Vagina (tissue), 2 donors: ENCODE data around the gene PDXDC1.
"Not testable (repeated sequence)": the region's sequence is repeated elsewhere in the genome, so short reads cannot be mapped to it uniquely, and the experiment has no call there.

Experiments
- POLR2A ChIP-seq, 2 donors: fragments of 450-650 bp; IDR thresholded peaks; one replicate each; pipeline ENCODE4 v1.6.1; 2017; ENCODE audit warnings: antibody characterized with exemption in 2 of 2, mild to moderate bottlenecking in 2 of 2, moderate library complexity in 2 of 2
- POLR2AphosphoS5 ChIP-seq, 2 donors: sonication (generic); formaldehyde crosslinking; IDR thresholded peaks; one replicate each; pipeline ENCODE4 v1.9.0; 2017; ENCODE audit warnings: antibody characterized with exemption in 2 of 2, mild to moderate bottlenecking in 2 of 2, low read depth in 1 of 2; ENCODE audit not compliant: insufficient read depth in 1 of 2
- TF ChIP-seq, protein P1 (sequence below), 3 experiments: fragments of 450-650 bp in 2 of 3; fragments of 200-600 bp in 1 of 3; sonication (generic) in 1 of 3; IDR thresholded peaks; one replicate each; pipeline ENCODE4 v1.5.1; 2017 to 2019; ENCODE audit warnings: antibody characterized with exemption in 3 of 3, mild to moderate bottlenecking in 2 of 3, moderate library complexity in 2 of 3

DNA sequence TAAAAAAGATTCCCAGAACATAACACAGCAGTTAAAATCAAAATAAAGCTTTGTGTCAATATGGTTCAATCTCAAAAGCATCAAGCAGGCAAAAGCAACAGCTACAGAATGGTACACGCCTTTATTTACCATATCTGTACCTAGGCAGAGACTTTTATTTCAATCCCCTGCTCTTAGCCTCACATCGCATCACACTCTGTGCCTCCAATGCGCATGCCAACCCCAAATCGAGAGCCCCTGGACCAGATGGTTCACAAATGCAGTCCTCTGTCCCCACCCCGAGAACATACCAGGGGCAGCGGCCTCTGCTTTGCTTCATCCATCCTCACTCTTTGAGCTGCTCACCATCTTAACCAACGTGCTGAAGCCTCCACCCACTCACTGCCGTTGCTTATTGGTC, 91.9 kb downstream of the PDXDC1 start:
- TF ChIP-seq, protein P1, sequence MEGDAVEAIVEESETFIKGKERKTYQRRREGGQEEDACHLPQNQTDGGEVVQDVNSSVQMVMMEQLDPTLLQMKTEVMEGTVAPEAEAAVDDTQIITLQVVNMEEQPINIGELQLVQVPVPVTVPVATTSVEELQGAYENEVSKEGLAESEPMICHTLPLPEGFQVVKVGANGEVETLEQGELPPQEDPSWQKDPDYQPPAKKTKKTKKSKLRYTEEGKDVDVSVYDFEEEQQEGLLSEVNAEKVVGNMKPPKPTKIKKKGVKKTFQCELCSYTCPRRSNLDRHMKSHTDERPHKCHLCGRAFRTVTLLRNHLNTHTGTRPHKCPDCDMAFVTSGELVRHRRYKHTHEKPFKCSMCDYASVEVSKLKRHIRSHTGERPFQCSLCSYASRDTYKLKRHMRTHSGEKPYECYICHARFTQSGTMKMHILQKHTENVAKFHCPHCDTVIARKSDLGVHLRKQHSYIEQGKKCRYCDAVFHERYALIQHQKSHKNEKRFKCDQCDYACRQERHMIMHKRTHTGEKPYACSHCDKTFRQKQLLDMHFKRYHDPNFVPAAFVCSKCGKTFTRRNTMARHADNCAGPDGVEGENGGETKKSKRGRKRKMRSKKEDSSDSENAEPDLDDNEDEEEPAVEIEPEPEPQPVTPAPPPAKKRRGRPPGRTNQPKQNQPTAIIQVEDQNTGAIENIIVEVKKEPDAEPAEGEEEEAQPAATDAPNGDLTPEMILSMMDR (IDR thresholded peaks at IDR 0.05): not testable (repeated sequence)
- TF ChIP-seq POLR2A (IDR thresholded peaks at IDR 0.05); POLR2AphosphoS5 (IDR thresholded peaks at IDR 0.05; ENCODE audit: insufficient read depth in 1 of 2, low read depth in 1 of 2): not testable (repeated sequence)
